Neuron (in vitro differentiated cells): ENCODE data around the gene IRAK1.
"Not testable (repeated sequence)": the region's sequence is repeated elsewhere in the genome, so short reads cannot be mapped to it uniquely, and the experiment has no call there.

Experiments
- H2AFZ ChIP-seq: one replicate; pipeline ENCODE4 v1.6.1; 2013; ENCODE audit warnings: low read depth, mild to moderate bottlenecking, inconsistent platforms, low read length, moderate library complexity
- H3K27me3 ChIP-seq: one replicate; pipeline ENCODE4 v1.6.1; 2013; ENCODE audit warnings: low read length; ENCODE audit not compliant: insufficient read depth
- H3K36me3 ChIP-seq: one replicate; pipeline ENCODE4 v1.6.1; 2013; ENCODE audit warnings: low read length; ENCODE audit not compliant: insufficient read depth
- H3K4me1 ChIP-seq: one replicate; pipeline ENCODE4 v1.6.1; 2013; ENCODE audit warnings: low read length; ENCODE audit not compliant: insufficient read depth
- H3K4me3 ChIP-seq: 2 replicates; pipeline ENCODE4 v1.5.1; 2013; ENCODE audit warnings: mild to moderate bottlenecking, low read length, moderate library complexity
- H3K9me3 ChIP-seq: one replicate; pipeline ENCODE4 v1.6.1; 2013; ENCODE audit warnings: low read length

Gene IRAK1

GRCh38 chrX:153993978-153994377 is 25.7 kb downstream of the IRAK1 start:
- Histone ChIP-seq H3K36me3 (no peaks in the 10 kb centered on the region), H3K27me3 (peaks cover 16% of the 10 kb centered on the region), H3K4me3 (no peak overlapping the region), H2AFZ (no peak overlapping the region), H3K4me1 (no peaks in the 10 kb centered on the region), H3K9me3 (peaks cover 4% of the 10 kb centered on the region)

- Histone ChIP-seq H3K27me3 (peaks cover 16% of the 10 kb centered on the region), H2AFZ (no peak overlapping the region), H3K36me3 (no peaks in the 10 kb centered on the region), H3K4me3 (no peak overlapping the region), H3K9me3 (peaks cover 4% of the 10 kb centered on the region), H3K4me1 (no peaks in the 10 kb centered on the region)
These were observed 26.6 kb downstream of the IRAK1 start for GRCh38 chrX:153993079-153993478.

- Histone ChIP-seq H3K4me1 (no peaks in the 10 kb centered on the region), H3K4me3 (no peak overlapping the region), H2AFZ (no peak overlapping the region), H3K9me3 (peaks cover 4% of the 10 kb centered on the region), H3K36me3 (no peaks in the 10 kb centered on the region), H3K27me3 (peaks cover 9% of the 10 kb centered on the region)
These were observed 27.5 kb downstream of the IRAK1 start for GRCh38 chrX:153992180-153992579.

- no peak overlapping the region for H3K4me3 ChIP-seq
- no peaks in the 10 kb centered on the region for H3K4me1 ChIP-seq
- peaks cover 4% of the 10 kb centered on the region for H3K27me3 ChIP-seq
- H3K36me3 ChIP-seq: no peaks in the 10 kb centered on the region
- no peak overlapping the region for H2AFZ ChIP-seq
- H3K9me3 ChIP-seq: peaks cover 4% of the 10 kb centered on the region
These were observed 28.6 kb downstream of the IRAK1 start for GRCh38 chrX:153991013-153991580.

GRCh38 chrX:153989973-153990655 is 29.6 kb downstream of the IRAK1 start:
- Histone ChIP-seq H3K36me3 (no peaks in the 10 kb centered on the region), H3K9me3 (peaks cover 4% of the 10 kb centered on the region), H3K4me1 (no peaks in the 10 kb centered on the region), H3K4me3 (no peak overlapping the region), H2AFZ (no peak overlapping the region), H3K27me3 (peaks cover 4% of the 10 kb centered on the region)

GRCh38 chrX:153988493-153988892 is 31.2 kb downstream of the IRAK1 start:
- H3K27me3 ChIP-seq: peaks cover 6% of the 10 kb centered on the region
- H3K4me3 ChIP-seq: no peak overlapping the region
- H3K4me1 ChIP-seq: no peaks in the 10 kb centered on the region
- H3K9me3 ChIP-seq: peaks cover 4% of the 10 kb centered on the region
- H3K36me3 ChIP-seq: no peaks in the 10 kb centered on the region
- H2AFZ ChIP-seq: no peak overlapping the region

- H2AFZ ChIP-seq: no peak overlapping the region
- H3K36me3 ChIP-seq: no peaks in the 10 kb centered on the region
- H3K4me3 ChIP-seq: no peak overlapping the region
- H3K27me3 ChIP-seq: peaks cover 6% of the 10 kb centered on the region
- no peaks in the 10 kb centered on the region for H3K4me1 ChIP-seq
- no peaks in the 10 kb centered on the region for H3K9me3 ChIP-seq
These were observed 35.1 kb downstream of the IRAK1 start for GRCh38 chrX:153984351-153985178.

- no peak overlapping the region for H3K4me3 ChIP-seq
These were observed 36.3 kb downstream of the IRAK1 start for GRCh38 chrX:153983321-153983801.

GRCh38 chrX:153981771-153982533 is 37.8 kb downstream of the IRAK1 start:
- no peak overlapping the region for H3K4me3 ChIP-seq
- H3K36me3 ChIP-seq: no peaks in the 10 kb centered on the region
- H3K9me3 ChIP-seq: no peaks in the 10 kb centered on the region
- no peak overlapping the region for H2AFZ ChIP-seq
- H3K27me3 ChIP-seq: peaks cover 6% of the 10 kb centered on the region
- no peaks in the 10 kb centered on the region for H3K4me1 ChIP-seq

More at GRCh38 chrX:153983321-153983801, 36.3 kb downstream of the IRAK1 start:
- peaks cover 6% of the 10 kb centered on the region for H3K27me3 ChIP-seq
- no peak overlapping the region for H2AFZ ChIP-seq
- no peaks in the 10 kb centered on the region for H3K36me3 ChIP-seq
- H3K9me3 ChIP-seq: no peaks in the 10 kb centered on the region
- no peaks in the 10 kb centered on the region for H3K4me1 ChIP-seq

- peaks cover 6% of the 10 kb centered on the region for H3K27me3 ChIP-seq
- no peaks in the 10 kb centered on the region for H3K36me3 ChIP-seq
- H3K4me3 ChIP-seq: no peak overlapping the region
- no peak overlapping the region for H2AFZ ChIP-seq
- H3K4me1 ChIP-seq: no peaks in the 10 kb centered on the region
- H3K9me3 ChIP-seq: no peaks in the 10 kb centered on the region
These were observed 38.5 kb downstream of the IRAK1 start for GRCh38 chrX:153981231-153981630.

- not testable (repeated sequence) for H3K36me3 ChIP-seq, H2AFZ ChIP-seq, H3K27me3 ChIP-seq, H3K4me1 ChIP-seq, H3K4me3 ChIP-seq, H3K9me3 ChIP-seq
These were observed 39.3 kb downstream of the IRAK1 start for GRCh38 chrX:153980394-153980793.

GRCh38 chrX:153974726-153975286 is 44.9 kb downstream of the IRAK1 start:
- Histone ChIP-seq H3K27me3 (no peaks in the 10 kb centered on the region), H3K4me1 (peaks cover 19% of the 10 kb centered on the region), H2AFZ (no peak overlapping the region), H3K36me3 (no peaks in the 10 kb centered on the region), H3K4me3 (no peak overlapping the region), H3K9me3 (no peaks in the 10 kb centered on the region)
